ENCODE results near the gene EDRF1.
"Not testable (repeated sequence)": the region's sequence is repeated elsewhere in the genome, so short reads cannot be mapped to it uniquely, and the experiment has no call there.

Gene EDRF1

GRCh38 chr10:125707541-125708468 lies 11.7 kb upstream of the EDRF1 start:
- DNase-seq: no peak

GRCh38 chr10:125708971-125709503 lies 10.5 kb upstream of the EDRF1 start:
- no peak for DNase-seq

- no peak for DNase-seq
Measured at GRCh38 chr10:125709553-125710474, 9.7 kb upstream of the EDRF1 start.

- no peak for DNase-seq
Measured at GRCh38 chr10:125711110-125711750, 8.3 kb upstream of the EDRF1 start.

- DNase-seq: not testable (repeated sequence)
Measured at GRCh38 chr10:125714728-125715127, 4.8 kb upstream of the EDRF1 start.

- DNase-seq: no peak
Measured at GRCh38 chr10:125720002-125720382, 483 bp downstream of the EDRF1 start.

- DNase-seq: no peak
Measured at GRCh38 chr10:125721035-125721434, 1.5 kb downstream of the EDRF1 start.

GRCh38 chr10:125722811-125723210 lies 3.3 kb downstream of the EDRF1 start:
- no peak for DNase-seq

GRCh38 chr10:125726914-125727313 lies 7.4 kb downstream of the EDRF1 start:
- no peak for DNase-seq

- DNase-seq: no peak
Measured at GRCh38 chr10:125727436-125727835, 7.9 kb downstream of the EDRF1 start.

- no peak for DNase-seq
Measured at GRCh38 chr10:125734148-125734547, 14.6 kb downstream of the EDRF1 start.

GRCh38 chr10:125734823-125735222 lies 15.3 kb downstream of the EDRF1 start:
- DNase-seq: no peak

- DNase-seq: no peak
Measured at GRCh38 chr10:125738206-125738605, 18.7 kb downstream of the EDRF1 start.

GRCh38 chr10:125739994-125740679 lies 20.6 kb downstream of the EDRF1 start:
- no peak for DNase-seq

- DNase-seq: no peak
Measured at GRCh38 chr10:125742465-125742864, 23.0 kb downstream of the EDRF1 start.

- DNase-seq: no peak
Measured at GRCh38 chr10:125744909-125745308, 25.4 kb downstream of the EDRF1 start.

- DNase-seq: no peak
Measured at GRCh38 chr10:125747417-125747816, 27.9 kb downstream of the EDRF1 start.

GRCh38 chr10:125756196-125756595 lies 36.7 kb downstream of the EDRF1 start:
- DNase-seq: no peak

- DNase-seq: no peak
Measured at GRCh38 chr10:125756853-125757487, 37.5 kb downstream of the EDRF1 start.

GRCh38 chr10:125757742-125758141 lies 38.2 kb downstream of the EDRF1 start:
- no peak for DNase-seq

GRCh38 chr10:125761961-125762360 lies 42.5 kb downstream of the EDRF1 start:
- DNase-seq: no peak

Data from retina (tissue), 1 donor.